Measurements from ENCODE around the gene NMB.
"Not testable (repeated sequence)": the region's sequence is repeated elsewhere in the genome, so short reads cannot be mapped to it uniquely, and the experiment has no call there.

NMB gene

GRCh38 chr15:84645997-84646396, 12.0 kb downstream of the NMB start:
- no peak for TF ChIP-seq POLR2A (IDR thresholded peaks at IDR 0.05; ENCODE audit: low read length)
- TF ChIP-seq GATA1 (IDR thresholded peaks at IDR 0.05; ENCODE audit: low read depth, low read length) = no peak
- no peak for DNase-seq

DNA sequence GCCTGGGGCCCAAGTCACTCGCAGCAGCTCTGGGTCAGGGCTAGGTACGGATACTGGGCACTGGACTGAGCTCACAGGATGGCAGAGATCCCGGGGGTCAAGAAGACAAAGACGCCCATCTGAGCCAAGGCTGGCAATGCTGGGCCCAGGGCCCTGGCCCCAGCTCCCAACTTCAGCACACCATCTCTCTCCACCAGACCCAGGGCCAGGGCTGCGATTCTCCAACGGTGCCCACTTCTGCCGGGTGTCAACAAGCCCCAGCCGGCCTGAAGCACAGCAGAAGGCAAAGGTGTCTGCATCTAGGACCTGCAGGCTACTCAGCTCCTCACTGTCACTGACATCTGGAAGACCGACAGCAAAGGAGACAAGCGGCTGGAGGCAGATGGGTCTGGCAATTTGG, 12.5 kb downstream of the NMB start:
- DNase-seq = no peak
- TF ChIP-seq POLR2A (IDR thresholded peaks at IDR 0.05; ENCODE audit: low read length) (peak; percentile 12), GATA1 (IDR thresholded peaks at IDR 0.05; ENCODE audit: low read depth, low read length) (no peak)

DNA sequence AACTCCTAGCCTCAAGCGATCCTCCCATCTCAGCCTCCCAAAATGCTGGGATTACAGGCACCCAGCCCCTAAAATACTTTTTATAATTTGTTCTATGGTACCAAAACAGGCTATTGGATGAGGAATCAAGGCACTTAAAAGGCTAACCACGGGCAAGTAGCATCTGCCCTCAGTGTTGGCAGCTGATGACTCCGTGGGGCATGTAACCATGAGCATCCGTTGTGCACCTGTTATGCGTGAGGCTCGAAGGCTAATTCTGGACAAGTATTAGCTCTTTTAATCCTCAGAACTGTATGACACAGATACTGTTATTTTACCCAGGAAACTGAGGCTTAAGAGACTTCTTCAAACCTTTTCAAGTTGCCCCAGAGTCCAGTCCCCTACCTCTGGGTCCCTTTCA, 14.2 kb downstream of the NMB start:
- no peak for DNase-seq
- TF ChIP-seq POLR2A (IDR thresholded peaks at IDR 0.05; ENCODE audit: low read length) (no peak), GATA1 (IDR thresholded peaks at IDR 0.05; ENCODE audit: low read depth, low read length) (no peak)

- not testable (repeated sequence) for DNase-seq
Observed at GRCh38 chr15:84642640-84643039, 15.4 kb downstream of the NMB start.

DNA sequence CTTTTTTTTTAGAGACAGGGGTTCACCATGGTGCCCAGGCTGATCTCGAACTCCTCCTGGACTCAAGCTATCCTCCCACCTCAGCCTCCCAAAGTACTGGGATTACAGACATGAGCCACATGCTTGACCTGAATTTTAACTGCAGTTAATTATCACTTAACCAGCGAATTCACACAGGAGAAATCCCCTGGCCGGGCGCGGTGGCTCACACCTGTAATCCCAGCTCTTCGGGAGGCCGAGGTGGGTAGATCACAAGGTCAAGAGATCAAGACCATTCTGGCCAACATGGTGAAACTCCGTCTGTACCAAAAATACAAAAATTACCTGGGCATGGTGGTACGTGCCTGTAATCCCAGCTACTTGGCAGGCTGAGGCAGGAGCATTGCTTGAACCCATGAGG, 16.1 kb downstream of the NMB start:
- DNase-seq = not testable (repeated sequence)

DNA sequence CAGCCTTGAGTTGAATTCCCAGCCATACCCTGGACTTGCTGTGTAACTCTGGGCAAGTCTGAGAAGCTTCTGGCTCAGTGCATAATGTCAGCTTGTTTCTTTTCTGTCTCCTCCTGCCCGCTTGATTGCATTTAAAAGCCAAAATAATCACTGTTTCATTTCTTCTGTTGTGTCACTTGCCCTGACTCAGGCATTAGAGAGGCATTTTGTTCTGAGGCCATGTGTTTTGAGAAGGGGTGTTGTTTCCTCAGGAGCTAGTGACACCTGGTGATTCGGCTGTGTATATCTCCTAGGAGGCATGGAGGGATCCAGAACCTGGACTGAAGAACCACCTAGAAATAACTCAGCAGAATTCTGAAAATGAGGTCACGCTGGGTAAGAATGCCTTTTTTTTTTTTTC, 19.9 kb downstream of the NMB start:
- no peak for TF ChIP-seq POLR2A (IDR thresholded peaks at IDR 0.05; ENCODE audit: low read length)
- no peak for TF ChIP-seq GATA1 (IDR thresholded peaks at IDR 0.05; ENCODE audit: low read depth, low read length)
- DNase-seq = peak; percentile 46 to 56

GRCh38 chr15:84634228-84634837, 23.7 kb downstream of the NMB start:
- TF ChIP-seq GATA1 (IDR thresholded peaks at IDR 0.05; ENCODE audit: low read depth, low read length) = no peak
- TF ChIP-seq POLR2A (IDR thresholded peaks at IDR 0.05; ENCODE audit: low read length) = no peak
- DNase-seq = peak in 1 of 2 experiments; percentile 45

- DNase-seq = peak; percentile 90 to 91
- TF ChIP-seq GATA1 (IDR thresholded peaks at IDR 0.05; ENCODE audit: low read depth, low read length) = no peak
- peak; percentile 70 for TF ChIP-seq POLR2A (IDR thresholded peaks at IDR 0.05; ENCODE audit: low read length)
Observed at GRCh38 chr15:84633311-84634227, 24.4 kb downstream of the NMB start.

DNA sequence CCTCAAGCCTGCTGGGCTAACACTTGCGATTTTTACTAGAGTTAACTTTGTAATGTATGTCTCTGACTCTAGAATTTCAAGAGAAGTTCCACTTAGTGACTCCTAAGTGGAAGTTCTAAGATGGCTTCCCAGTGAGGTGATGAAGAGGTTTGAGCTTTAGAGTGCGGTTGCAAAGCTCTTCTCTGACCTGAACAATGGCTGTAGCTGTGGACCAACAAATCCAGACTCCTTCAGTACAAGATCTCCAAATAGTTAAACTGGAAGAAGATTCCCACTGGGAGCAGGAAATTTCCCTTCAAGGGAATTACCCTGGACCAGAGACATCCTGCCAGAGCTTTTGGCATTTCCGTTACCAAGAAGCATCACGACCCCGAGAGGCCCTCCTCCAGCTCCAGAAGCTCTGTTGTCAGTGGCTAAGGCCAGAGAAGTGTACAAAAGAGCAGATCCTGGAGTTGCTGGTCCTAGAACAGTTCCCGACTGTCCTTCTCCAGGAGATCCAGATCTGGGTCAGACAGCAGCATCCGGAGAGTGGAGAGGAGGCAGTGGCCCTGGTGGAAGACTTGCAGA, 26.2 kb downstream of the NMB start:
- no peak for DNase-seq
- no peak for TF ChIP-seq GATA1 (IDR thresholded peaks at IDR 0.05; ENCODE audit: low read depth, low read length)
- no peak for TF ChIP-seq POLR2A (IDR thresholded peaks at IDR 0.05; ENCODE audit: low read length)

DNA sequence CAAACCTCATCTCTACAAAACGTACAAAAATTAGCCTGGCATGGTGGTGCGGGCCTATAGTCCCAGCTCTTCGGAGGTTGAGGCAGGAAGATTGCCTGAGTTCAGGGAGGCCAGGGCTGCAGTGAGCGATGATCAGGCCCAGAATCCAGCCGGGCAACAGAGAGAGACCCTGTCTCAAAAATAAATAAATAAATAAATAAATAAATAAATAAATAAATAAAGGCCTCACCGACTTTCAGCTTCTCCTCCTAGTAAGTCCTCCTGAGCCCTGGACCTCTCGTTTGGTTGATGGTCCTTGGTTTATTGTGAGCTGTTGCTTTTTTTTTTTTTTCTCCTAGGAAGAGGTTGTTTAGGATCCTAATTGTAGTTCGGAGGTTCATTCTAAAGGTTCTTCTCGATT, 29.0 kb downstream of the NMB start:
- TF ChIP-seq GATA1 (IDR thresholded peaks at IDR 0.05; ENCODE audit: low read depth, low read length) = no peak
- DNase-seq = no peak

DNA sequence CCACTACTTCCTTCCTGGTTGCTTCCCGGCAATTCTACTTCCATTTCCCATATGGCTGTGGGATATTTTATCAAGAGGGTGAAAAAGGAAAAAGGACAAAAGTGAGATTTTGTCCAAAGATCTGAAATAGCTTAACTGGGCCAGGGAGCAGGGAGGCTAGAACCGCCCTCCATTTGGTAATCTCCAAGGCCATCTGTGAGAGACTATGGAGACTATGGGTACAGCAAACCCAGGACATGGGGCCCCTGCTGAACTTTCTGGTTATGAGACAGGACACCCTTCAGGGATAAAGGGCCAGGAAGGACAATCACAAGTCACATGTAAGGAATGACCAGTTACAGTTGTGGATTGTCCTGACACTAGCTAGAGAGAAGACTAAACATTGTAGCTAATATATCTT, 32.9 kb downstream of the NMB start:
- TF ChIP-seq POLR2A (IDR thresholded peaks at IDR 0.05; ENCODE audit: low read length) = no peak
- no peak for TF ChIP-seq GATA1 (IDR thresholded peaks at IDR 0.05; ENCODE audit: low read depth, low read length)
- peak; percentile 57 to 75 for DNase-seq

DNA sequence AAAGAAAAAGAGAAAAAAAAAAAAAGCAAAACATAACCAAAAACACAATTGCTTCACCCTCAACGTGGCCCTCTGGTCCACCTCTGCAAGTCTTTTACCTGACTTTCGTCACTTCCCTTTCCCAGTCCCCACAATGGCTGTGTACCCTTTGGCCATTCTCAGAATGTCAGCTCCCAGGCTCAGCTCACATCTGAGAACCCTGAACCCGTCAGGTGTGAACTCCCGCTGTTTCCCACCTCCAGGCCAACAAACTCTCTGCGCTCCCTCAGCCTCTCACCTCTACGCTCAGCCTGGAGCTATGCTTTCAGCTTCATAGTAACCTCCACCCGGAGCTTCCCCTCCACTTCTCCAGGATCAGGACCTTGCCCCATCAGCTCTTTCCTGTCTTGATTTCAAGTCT, 33.6 kb downstream of the NMB start:
- TF ChIP-seq POLR2A (IDR thresholded peaks at IDR 0.05; ENCODE audit: low read length) = no peak
- TF ChIP-seq GATA1 (IDR thresholded peaks at IDR 0.05; ENCODE audit: low read depth, low read length) = no peak
- no peak for DNase-seq

- peak in 1 of 2 experiments; percentile 29 for DNase-seq
- no peak for TF ChIP-seq POLR2A (IDR thresholded peaks at IDR 0.05; ENCODE audit: low read length)
- no peak for TF ChIP-seq GATA1 (IDR thresholded peaks at IDR 0.05; ENCODE audit: low read depth, low read length)
Observed at GRCh38 chr15:84621358-84621979, 36.5 kb downstream of the NMB start.

- DNase-seq = no peak
- TF ChIP-seq POLR2A (IDR thresholded peaks at IDR 0.05; ENCODE audit: low read length) (no peak), GATA1 (IDR thresholded peaks at IDR 0.05; ENCODE audit: low read depth, low read length) (no peak)
Observed at GRCh38 chr15:84620626-84621025, 37.4 kb downstream of the NMB start.
